ENCODE data around the gene HAUS3.

HAUS3 gene

DNA sequence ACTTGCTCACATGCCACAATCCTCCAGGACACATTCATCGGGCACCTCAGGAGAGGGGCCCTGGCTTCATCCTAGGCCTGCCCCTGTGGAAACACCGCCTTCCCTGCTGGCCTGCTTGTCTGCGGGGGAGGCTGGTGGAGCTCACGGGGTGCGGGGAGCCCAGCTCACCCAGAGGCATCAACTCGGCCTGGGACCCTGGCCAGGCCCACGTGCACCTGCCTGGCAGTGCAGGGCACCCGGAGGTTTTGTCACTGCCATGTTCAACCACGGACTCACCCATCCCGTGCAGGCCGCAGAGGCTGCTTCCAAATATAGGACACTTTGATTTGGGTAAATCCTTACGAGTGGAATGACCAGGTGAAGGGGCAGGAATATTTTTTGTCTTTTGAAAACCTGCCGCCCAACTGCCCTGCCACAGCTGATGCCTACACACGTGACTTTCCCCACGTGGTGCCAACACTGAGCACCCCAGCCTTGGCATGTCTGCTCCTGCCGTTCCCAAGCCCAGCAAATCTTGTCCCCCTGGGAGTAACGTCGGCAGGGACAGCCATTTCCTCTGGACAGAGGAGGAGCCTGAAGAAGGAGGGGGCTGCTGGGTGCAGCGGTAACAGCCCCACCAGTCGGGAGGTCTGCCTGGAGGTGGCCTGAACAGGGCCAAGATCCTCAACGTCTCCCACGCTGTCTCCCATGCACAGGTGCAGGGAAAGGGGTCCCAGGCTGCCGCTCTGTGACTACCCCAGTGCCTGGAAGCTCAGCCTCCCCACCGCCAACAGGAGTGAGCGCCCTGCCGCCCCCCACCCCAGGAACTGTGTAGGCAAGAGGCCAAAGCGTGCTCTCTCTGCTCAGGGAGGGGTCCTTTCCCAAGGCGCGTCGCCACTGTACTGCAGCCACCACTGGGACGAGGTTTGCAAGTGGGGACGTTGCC is 11.5 kb upstream of the HAUS3 start:
- no peak for DNase-seq (ENCODE audit: low read depth in 2 of 3, low spot score in 1 of 3)

DNA sequence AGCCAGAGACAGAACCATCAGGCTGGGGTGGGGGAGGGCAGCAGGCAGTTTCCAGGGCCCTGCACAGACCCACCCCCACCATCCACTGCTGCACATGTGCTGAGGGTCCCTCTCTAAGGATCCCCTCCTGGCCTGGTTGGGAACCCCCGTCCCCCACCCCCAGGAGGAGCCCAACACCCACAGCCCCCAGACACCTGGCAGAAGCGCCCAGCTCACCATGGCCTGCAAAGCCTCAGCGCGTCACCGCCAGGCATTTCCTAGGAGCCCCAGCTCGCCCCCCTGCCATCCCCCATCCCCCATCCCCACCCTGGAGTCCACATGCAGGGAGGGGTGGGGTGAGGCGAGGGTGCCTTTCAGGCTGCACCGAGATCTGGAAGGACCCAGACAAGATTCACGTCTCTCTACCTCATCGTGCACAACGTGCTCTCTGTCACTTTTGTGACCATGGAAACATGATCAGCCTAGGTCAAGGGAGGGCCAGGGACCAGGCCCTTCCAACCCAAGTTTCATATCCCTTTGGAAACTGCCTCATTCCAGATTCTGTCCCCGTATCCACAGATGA is 10.7 kb upstream of the HAUS3 start:
- no peak for DNase-seq (ENCODE audit: low read depth in 2 of 3, low spot score in 1 of 3)

DNA sequence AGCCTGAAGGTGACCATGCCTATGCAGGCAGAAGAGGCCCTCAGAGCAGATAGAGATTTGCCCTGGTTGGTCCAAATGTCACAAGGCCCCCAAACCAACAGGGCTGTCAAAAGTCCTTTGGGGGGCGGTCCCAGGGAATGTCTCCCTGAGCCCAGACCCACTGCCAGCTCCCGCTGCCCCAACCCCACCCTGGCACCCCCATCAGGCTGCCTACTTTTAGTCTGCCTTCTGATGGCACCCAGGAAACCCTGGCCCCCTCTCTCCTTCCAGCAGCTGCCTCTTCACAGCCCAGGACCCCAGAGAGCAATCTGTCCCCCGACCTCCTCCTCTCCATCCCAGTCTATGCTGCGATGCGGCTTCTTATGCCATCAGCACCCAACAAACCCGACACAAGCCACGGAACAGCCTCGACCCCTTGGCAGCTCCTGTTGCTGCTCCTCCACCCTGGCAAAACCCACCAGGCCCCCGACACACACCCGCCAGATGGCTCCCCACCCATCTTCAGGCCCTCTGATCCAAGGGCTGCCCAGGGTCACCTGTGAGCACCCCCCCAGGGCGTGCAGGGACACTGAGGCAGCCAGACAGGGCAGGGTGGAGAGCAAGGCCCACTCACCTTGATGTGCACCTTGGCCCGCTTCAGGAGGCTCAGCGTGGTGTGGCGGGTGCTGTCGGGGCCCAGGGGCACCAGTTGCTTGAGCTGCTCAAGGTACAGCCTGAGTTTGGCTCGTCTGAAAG is 10.0 kb upstream of the HAUS3 start:
- DNase-seq (ENCODE audit: low read depth in 2 of 3, low spot score in 1 of 3), result no peak

DNA sequence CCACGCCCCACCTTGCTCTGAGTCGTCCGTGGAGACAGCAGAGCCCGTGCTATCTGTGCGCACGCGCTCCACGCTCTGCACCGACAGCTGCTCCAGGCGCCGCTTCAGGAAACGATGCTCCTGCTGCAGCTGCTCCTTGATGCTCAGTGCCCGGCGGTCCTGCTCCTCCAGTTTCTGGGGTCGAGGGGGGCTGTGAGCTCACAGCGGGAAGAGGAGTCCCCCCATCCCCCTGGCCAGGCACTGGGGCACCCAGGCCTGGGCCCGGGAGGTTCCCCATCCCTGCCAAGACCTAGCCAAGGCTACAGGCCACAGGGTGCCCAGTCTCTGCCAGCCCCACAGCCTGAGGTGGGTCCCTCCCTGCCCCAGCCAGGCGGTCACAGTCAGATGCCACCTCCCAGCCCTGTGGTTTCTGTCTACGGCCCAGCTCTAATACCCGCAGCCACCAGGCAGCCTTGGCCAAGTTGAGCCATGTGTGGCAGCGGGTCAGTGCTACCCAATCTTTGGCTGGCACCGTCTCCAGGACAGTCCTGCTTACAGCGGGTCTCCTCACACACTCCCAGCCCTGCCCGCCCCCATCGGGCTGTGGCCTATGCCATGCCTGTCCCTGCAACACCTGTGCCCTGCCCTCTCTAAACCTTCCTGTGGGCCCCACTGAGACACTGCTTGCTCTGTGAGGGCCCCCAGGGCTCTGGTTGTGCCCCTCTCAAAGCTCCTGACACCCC is 9.3 kb upstream of the HAUS3 start:
- DNase-seq (ENCODE audit: low read depth in 2 of 3, low spot score in 1 of 3), result no peak

DNA sequence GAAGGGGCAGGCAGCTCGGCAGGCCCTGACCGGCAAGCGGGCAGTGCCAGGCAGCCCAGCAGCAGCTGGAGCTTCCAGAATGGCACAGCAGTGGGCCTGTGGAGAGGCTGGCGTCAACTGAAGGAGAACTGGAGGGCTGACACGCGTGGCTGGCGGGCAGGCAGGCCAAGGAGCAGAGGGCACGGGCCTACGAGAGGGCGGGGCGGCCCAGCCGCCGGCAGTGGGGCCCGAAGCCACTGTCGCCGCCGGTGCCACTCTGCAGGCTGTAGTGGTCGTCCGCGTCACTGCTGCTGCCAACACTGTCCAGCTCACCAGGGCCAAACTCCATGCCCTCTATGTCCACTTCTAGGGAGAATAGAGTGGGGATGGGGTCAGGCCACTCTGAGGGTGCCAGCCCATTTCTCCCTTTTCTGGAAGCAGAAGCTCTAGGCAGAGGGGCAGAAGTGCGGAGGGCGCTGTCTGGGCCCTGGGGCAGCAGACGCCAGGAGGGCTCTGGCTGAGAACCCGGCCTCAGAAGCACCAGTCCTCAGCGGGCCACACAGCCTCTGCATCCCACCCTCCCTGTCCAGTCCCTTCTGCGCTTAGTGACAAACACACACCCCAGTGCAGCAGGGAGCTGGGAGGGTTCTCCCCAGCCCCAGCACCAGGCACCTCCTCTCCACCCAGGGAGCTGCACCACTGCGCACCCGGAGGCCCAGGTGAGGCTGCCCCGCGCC is 8.6 kb upstream of the HAUS3 start:
- DNase-seq (ENCODE audit: low read depth in 2 of 3, low spot score in 1 of 3), result no peak

DNA sequence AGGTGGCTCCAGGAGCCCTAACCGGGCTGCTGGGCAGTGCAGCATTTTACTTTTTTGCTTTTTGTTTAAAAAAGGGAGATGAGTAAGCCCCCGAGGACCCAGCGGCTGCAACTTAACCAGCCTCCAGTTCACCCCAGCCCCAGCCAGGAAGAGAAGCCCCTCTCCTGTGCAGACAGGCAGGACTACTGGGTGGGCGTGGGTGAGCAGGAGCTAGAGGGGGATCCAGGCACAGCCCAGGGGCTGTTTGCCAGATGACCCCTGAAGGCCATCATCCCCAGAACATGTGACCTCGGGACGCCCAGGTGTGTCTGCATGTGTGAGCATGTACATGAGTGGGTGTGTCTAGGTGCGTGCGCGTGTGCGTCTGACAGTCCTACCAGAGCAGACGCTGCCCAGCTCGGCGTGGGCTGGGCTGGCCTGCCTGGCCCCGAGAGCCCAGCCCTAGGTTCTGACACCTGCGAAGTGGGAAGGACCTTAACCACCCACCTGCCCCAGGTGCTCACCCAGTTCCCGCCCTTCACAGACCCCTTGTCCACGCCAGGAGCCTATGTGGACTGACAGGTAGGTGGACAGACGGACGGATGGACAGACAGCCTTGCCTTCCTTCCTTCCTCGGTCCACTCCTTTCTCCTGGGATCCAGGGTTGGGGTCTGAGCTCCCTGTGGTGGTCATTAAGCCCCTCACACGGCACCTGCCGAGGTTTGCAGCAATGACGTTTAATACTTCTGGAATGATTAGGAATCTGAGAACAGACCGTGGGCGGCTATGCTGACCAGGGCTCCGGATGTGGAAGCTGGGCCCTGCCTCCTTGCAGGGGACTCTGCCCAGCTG is 7.8 kb upstream of the HAUS3 start:
- DNase-seq (ENCODE audit: low read depth in 2 of 3, low spot score in 1 of 3), result no peak

DNA sequence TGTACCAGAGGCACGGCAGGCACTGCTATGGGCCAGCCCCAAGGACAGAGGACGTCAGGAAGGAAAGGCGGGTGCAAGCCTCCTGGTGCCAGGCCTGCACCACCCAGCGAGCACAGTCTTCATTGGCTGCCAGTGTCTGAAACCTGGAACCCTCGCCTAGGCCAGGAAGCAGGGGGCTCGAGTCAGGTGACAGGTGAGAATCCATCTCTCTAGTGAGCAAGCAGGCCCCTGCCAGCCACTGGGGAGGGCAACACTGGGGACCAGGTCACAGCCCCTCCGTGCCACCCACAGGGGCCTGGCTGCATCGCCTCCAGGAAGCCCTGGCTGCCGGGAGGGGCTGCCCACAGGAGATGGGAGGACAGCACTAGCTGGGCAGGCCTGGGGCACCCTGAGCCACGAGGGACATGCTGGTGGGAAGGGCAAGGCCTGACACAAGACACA is 6.9 kb upstream of the HAUS3 start:
- no peak for DNase-seq (ENCODE audit: low read depth in 2 of 3, low spot score in 1 of 3)

DNA sequence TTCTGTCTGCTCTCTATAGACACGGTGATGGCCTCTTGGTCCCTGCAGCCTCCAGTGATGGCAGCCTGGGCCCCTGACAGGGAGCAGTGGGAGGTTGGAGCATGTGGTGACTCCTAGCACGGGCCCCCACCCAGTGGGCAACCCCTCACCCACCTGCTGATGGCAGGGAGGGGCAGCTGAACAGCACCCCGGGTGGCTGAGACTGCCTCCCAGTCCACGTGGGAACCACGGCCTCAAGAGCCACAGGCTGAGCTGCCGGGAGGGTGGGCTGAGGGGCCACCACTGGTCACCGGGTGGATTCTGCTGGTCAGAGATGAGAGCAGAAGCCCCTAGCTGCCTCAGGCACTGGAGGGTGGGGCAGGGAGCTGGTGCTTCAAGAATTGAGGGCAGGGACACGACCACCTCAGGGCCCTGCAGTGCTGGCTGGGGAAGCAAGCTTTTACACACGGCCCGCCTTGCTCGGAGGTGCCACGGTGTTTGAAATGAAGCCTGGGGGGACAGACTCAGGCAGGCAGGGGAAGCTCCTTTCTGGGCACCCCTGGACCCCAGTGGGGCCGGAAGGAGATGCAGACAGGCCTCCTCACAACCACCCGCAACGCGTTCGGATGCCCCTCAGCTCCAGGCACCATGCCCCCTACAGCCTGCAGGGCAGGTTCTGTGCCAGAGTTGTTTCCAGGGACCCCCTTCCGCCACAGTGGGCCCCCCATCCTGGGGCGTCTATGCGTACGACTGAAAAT is 6.3 kb upstream of the HAUS3 start:
- DNase-seq (ENCODE audit: low read depth in 2 of 3, low spot score in 1 of 3), result no peak

DNA sequence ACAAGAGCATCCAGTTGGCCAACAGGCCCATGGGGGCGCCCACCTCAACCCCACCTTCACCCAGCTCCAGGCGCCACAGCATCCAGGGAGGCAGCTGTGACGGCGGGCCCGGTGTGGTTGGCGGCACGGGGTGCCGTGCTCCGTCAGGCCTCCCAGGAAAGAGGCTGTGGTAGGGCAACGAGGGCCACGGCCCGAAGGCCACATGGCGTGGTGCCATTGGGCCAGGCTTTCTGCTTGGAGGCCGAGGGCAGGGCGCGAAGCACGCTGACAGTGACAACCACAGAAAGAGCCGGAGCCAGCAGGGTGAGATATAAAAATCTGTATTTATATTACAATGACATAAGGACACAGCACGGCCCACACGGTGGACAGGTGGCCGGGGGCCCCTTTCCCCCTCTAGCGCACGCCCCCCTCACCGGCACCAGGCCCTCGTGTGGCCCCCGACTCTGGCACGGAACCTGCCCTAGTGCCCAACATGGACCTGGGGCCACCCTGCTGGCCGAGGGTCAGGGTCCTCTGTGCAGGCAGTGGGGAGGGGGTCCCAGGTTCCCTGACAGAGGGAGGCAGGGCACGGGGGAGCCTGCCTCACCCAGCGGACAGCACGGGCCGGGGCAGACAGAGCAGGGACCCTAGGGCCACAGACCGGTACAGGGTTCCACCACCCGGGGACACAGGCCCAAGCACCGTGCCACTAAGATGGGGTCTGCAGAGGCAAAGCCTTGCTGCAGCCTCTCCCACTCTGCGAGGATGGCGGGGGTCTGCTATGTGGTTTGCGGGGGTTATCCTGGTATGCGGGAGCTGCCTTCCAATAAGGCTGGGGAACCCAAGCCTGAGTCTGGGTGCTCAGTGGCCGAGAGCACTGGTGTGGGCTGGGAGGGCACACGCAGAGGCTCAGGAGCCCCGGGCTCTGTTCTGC is 5.5 kb upstream of the HAUS3 start:
- DNase-seq (ENCODE audit: low read depth in 2 of 3, low spot score in 1 of 3), result no peak

DNA sequence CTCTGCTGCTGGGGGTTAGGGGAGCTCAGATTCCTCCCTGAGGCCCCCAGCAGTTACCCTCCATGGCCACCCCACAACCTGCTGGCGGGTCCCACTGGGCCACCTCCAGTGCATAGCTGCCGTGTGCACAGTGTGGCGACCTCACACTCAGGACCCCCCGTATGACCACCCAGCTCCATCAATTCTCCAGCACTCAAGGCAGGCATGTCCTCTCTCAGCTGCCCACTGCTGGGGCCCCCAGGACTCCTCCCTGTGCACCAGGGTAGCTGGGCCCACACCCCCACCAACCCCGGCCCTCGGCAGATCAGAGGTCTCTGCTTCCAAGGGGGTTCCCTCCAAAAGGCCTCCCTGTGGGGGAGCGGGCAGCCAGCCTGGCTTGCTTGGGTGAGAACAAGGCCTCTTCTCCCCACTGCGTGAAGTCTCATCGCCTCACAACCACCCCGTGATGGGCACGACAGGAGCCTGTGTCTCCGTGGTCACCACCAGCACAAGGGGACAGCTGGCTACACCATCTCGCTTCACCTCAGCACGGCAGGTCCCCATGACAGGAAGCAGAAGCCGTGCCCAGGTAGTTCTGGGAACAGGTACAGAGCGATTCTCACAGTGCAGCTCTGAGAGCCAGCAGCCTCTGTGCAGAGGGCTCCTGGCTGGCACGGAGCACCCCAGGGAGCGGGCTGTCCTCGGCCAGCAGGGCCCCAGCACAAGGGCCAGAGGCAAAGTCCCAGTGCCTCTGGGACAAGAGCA is 4.6 kb upstream of the HAUS3 start:
- no peak for DNase-seq (ENCODE audit: low read depth in 2 of 3, low spot score in 1 of 3)

DNA sequence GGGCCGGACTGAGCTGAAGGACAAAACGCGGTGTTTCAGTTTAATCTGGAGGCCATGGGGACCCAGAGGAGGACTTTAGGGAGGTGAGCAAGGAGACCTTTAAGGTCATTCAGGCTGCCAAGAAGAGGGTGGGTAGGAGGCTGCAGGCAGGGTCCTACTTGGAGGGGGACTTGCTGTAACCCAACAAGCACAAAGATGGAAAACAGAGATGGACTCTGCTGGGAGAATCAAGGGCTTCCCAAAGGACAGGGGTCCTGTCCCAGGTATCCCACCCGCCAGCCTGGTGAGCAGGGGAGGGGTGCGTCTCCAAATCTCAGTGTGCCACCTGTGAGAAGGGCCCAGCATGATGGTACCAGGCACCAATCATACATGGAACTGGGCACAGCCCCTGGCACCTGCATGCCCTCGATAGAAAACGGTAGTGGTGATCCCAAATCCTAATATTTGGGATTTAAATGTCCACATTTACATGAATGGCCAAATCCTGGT is 3.9 kb upstream of the HAUS3 start:
- no peak for DNase-seq (ENCODE audit: low read depth in 2 of 3, low spot score in 1 of 3)

DNA sequence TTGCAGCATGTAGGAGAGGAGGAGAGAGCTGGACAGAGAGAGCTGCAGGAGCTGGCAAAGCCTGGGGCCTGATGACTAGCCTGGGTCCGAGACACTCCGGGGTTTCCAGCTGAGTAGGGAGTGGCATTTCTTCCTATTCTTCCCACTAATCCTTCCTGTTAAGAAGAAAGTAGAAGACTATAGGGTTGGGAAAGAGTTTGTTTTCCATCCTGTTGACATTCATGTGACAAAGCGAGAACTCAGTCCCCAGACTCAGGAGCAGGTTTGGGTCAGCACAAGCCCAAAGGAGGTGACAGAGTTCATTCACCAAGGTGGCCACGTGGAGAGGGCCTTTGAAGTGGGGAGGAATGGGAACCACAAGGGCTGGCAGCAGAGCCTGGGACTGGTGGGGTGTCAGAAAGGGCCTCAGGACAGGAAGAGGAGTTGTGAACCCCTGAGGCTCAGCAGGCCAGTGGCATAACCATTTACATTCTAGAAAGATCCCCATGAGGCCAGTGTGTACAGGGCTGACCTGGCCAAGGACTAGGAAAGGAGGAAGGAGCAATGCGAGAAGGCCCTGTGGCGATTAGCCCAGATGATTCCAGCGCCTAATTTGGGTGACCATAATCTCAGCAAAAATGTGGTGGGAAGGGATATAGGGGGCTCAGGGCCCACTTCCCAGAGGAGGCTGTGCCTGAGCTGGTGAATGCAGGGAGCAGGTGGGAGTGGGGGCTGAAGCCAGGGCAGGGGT is 3.3 kb upstream of the HAUS3 start:
- DNase-seq (ENCODE audit: low read depth in 2 of 3, low spot score in 1 of 3), result no peak

DNA sequence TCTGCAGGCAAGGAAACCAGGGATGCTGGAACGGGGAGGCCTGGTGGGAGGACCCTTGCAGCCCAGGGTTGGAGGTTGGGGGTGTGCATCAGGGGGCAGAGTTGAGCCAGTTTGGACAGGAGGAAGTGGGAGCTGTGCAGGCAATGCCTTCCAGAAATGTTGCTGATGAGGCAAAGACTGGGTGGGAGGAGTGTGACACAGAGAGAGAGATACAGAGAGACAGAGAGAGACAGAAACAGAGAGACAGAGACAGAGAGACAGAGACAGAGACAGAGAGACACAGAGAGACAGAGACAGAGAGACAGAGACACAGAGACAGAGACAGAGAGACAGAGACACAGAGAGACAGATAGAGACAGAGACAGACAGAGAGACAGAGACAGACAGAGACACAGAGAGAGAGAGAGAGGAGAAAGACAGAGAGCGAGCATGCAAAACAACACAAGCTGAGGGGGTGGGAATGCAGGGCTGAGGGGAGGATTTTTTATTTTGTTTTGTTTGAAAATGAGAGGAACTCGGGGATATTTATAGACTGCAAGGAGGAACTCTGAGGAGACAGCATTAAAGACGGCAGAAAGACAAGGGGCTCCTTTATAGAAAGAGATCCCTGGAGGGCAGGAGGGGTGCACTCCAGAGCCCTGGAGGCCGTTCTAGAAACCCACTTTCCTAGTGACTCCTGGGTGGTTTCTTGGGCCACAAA is 1.9 kb upstream of the HAUS3 start:
- DNase-seq (ENCODE audit: low read depth in 2 of 3, low spot score in 1 of 3), result no peak

DNA sequence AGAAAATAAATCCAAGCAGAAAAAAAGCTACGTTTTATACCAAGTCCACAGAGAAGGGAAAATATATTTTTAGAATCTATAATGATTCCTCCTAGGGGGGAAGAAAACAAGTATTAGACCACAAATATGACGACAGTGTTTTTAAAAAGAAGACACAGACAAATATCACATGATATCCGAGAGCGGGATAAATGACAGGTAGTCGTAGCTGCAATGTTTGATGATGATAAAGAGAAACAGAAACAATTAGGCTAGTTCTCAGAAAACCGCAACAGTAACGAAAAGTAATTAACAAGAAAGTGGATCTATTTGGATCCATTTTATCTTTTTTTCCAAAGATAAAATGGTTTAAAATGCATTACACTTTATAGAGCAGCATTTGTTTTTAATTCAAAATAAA is 918 bp downstream of the HAUS3 start:
- DNase-seq (ENCODE audit: low read depth in 2 of 3, low spot score in 1 of 3), result no peak

DNA sequence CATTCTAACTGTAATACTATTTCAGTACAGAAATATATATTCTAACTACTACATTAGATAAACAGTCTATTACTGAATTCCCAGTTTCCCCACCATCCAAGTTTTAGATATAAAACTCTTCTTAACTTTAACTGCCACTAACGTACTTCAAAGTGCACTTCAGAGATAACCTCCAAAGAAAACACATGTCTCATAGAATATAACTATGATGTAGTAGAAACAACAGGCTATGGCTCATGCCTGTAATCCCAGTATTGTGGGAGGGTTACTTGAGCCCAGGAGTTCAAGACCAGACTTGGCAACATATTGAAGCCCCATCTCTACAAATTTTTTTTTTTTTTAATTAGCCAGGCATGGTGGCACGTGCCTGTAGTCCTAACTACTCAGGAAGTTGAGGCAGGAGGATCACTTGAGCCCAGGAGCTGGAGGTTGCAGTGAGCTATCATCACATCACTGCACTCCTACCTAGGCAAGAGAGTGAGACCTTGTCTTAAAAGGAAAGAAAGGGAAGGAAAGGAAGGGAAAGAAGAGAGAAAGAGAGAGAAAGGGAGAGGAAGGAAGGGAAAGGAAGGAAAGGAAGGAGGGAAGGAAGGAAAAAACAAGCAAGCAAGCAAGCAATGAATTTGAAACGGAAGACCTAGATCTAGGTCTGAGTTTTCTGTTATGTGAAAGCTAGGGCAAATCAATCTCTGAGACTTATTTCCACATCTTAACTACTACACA is 4.8 kb downstream of the HAUS3 start:
- no peak for DNase-seq (ENCODE audit: low read depth in 2 of 3, low spot score in 1 of 3)

Data from stimulated activated CD4-positive, alpha-beta T cell treated with anti-CD3 and anti-CD28 coated beads, Interleukin-12 subunit alpha, Interleukin-12 subunit beta, amount 100 ng/mL, for 48 hours (primary cell).